ENCODE measurements around the gene RNF144A. TPM values are rescaled to one million over a fixed set of nuclear protein-coding genes. Genes with fewer than 3 reads are reported as not detected.

RNF144A gene
- total RNA-seq, 6 experiments from 2014 or later, result 1.2 to 3.2 (median 2.0) TPM

GRCh38 chr2:6915399-6915798, 1.8 kb upstream of the RNF144A start:
- no CpG with 5 or more reads among the region's 2 CpGs for WGBS (ENCODE audit: insufficient coverage, low coverage, low lambda C conversion rate, missing lambda C conversion rate)
- Histone ChIP-seq H3K27ac (no peak overlapping the region), H3K4me3 (no peak overlapping the region), H3K4me1 (peaks cover 0 to 5% (median 2%) of the 10 kb centered on the region in 4 donors), H3K27me3 (no peaks in the 10 kb centered on the region), H3K9me3 (no peaks in the 10 kb centered on the region), H3K36me3 (no peaks in the 10 kb centered on the region)
- no peak for TF ChIP-seq CTCF (IDR thresholded peaks at IDR 0.05)
- TF ChIP-seq POLR2A (IDR thresholded peaks at IDR 0.05), result no peak
- ATAC-seq (no peak), DNase-seq (no peak)
- intact Hi-C loops (cut with DNase I), result no loop called here

GRCh38 chr2:6916224-6916623, 988 bp upstream of the RNF144A start:
- H3K27me3 ChIP-seq, result no peaks in the 10 kb centered on the region
- H3K9me3 ChIP-seq, result no peaks in the 10 kb centered on the region
- DNase-seq (no peak), ATAC-seq (no peak)
- H3K4me3 ChIP-seq, result no peak overlapping the region
- H3K36me3 ChIP-seq, result no peaks in the 10 kb centered on the region
- TF ChIP-seq POLR2A (IDR thresholded peaks at IDR 0.05), result no peak
- TF ChIP-seq CTCF (IDR thresholded peaks at IDR 0.05), result no peak
- H3K27ac ChIP-seq, result no peak overlapping the region
- 63% methylated on average over 3 of the region's 3 CpGs for WGBS (ENCODE audit: insufficient coverage, low coverage, low lambda C conversion rate, missing lambda C conversion rate)
- H3K4me1 ChIP-seq, result peaks cover 0 to 5% (median 2%) of the 10 kb centered on the region in 4 donors
- intact Hi-C loops (cut with DNase I), result no loop called here

GRCh38 chr2:6916736-6917070, 509 bp upstream of the RNF144A start:
- ATAC-seq, result no peak
- no peaks in the 10 kb centered on the region for H3K36me3 ChIP-seq
- H3K4me3 ChIP-seq, result no peak overlapping the region
- H3K4me1 ChIP-seq, result peaks cover 0 to 10% (median 3%) of the 10 kb centered on the region in 4 donors
- no peaks in the 10 kb centered on the region for H3K9me3 ChIP-seq
- 45% methylated on average over 7 of the region's 8 CpGs for WGBS (ENCODE audit: insufficient coverage, low coverage, low lambda C conversion rate, missing lambda C conversion rate)
- no peak overlapping the region for H3K27ac ChIP-seq
- intact Hi-C loops (cut with DNase I), result no loop called here
- DNase-seq, result no peak
- TF ChIP-seq POLR2A (IDR thresholded peaks at IDR 0.05), result no peak
- no peak for TF ChIP-seq CTCF (IDR thresholded peaks at IDR 0.05)
- H3K27me3 ChIP-seq, result no peaks in the 10 kb centered on the region

GRCh38 chr2:6917761-6918421, 679 bp downstream of the RNF144A start:
- H3K27me3 ChIP-seq, result no peaks in the 10 kb centered on the region
- H3K4me3 ChIP-seq, result peak overlapping the region; percentile 50 to 64 (median 53)
- H3K9me3 ChIP-seq, result no peaks in the 10 kb centered on the region
- H3K4me1 ChIP-seq, result peaks cover 0 to 10% (median 3%) of the 10 kb centered on the region in 4 donors
- peak overlapping the region in 1 of 3 donors; percentile 33 for H3K27ac ChIP-seq
- peak; percentile 39 to 64 (median 55) for DNase-seq
- no peaks in the 10 kb centered on the region for H3K36me3 ChIP-seq
- 5% methylated on average over 5 of the region's 68 CpGs for WGBS (ENCODE audit: insufficient coverage, low coverage, low lambda C conversion rate, missing lambda C conversion rate)
- peak; percentile 49 to 65 (median 56) for ATAC-seq
- TF ChIP-seq CTCF (IDR thresholded peaks at IDR 0.05) (no peak), POLR2A (IDR thresholded peaks at IDR 0.05) (no peak)
- intact Hi-C loops (cut with DNase I), result no loop called here

Data from right lobe of liver (tissue), 6 donors.